Lung (tissue), 12 donors: Measurements from ENCODE around the gene CELF2. TPM values are rescaled to one million over a fixed set of nuclear protein-coding genes. Genes with fewer than 3 reads are reported as not detected.

ENCODE experiments used
- ATAC-seq: fragments of 200-7000 bp; cut with Tn5 transposase; one replicate; pipeline ENCODE4 v1.9.1; 2020; ENCODE audit warnings: moderate number of reproducible peaks; ENCODE audit not compliant: insufficient read depth, low FRiP score
- DNase-seq, 3 donors: peaks; one replicate each; pipeline ENCODE4 v3.0.0-alpha.2; 2013 to 2017
- H3K27ac ChIP-seq, 2 donors: one replicate each; pipeline ENCODE4 v1.5.1; 2013; ENCODE audit warnings: mild to moderate bottlenecking in 2 of 2, moderate library complexity in 2 of 2, control low read depth in 1 of 2, inconsistent platforms in 1 of 2, low read depth in 1 of 2, low read length in 1 of 2
- H3K27me3 ChIP-seq, 3 donors: one replicate each; pipeline ENCODE4 v1.5.1; 2013; ENCODE audit warnings: low read length in 2 of 3; ENCODE audit not compliant: control insufficient read depth in 3 of 3, insufficient read depth in 3 of 3
- H3K36me3 ChIP-seq, 4 donors: one replicate each; pipeline ENCODE4 v1.5.1; 2013; ENCODE audit warnings: low read length in 4 of 4, mild to moderate bottlenecking in 1 of 4, moderate library complexity in 1 of 4; ENCODE audit not compliant: control insufficient read depth in 4 of 4, insufficient read depth in 4 of 4
- H3K4me1 ChIP-seq, 5 donors: one replicate each; pipeline ENCODE4 v1.5.1; 2013; ENCODE audit warnings: low read length in 5 of 5, mild to moderate bottlenecking in 2 of 5, moderate library complexity in 1 of 5; ENCODE audit not compliant: control insufficient read depth in 5 of 5, insufficient read depth in 5 of 5
- H3K4me3 ChIP-seq: one replicate; pipeline ENCODE4 v1.5.1; 2013; ENCODE audit warnings: mild to moderate bottlenecking, control low read depth, moderate library complexity
- H3K9ac ChIP-seq, 2 donors: one replicate each; pipeline ENCODE4 v1.5.1; 2013; ENCODE audit warnings: low read length in 2 of 2, control low read depth in 1 of 2; ENCODE audit not compliant: insufficient read depth in 1 of 2
- H3K9me3 ChIP-seq, 4 donors: one replicate each; pipeline ENCODE4 v1.5.1; 2013; ENCODE audit warnings: low read length in 3 of 4, mild to moderate bottlenecking in 1 of 4, moderate library complexity in 1 of 4; ENCODE audit not compliant: control insufficient read depth in 4 of 4, insufficient read depth in 3 of 4
- CTCF ChIP-seq: IDR thresholded peaks from 2 replicates; pipeline ENCODE4 v1.5.1; 2012; ENCODE audit warnings: mild to moderate bottlenecking; ENCODE audit errors: control extremely low read depth, extremely low read depth
- WGBS, 2 donors: extraction: QIAGEN DNeasy Blood & Tissue Kit; methylation state at CpG; one replicate each; pipeline ENCODE4 v1.1.7; 2013; 5-methylcytosine and 5-hydroxymethylcytosine counted together
- polyA plus RNA-seq, 2 donors: library from polyadenylated mRNA; stranded (reverse); fragments of 200-250 nt; gene quantifications; one replicate each; pipeline ENCODE4 v1.2.1, GENCODE V29; 2013
- total RNA-seq, 2 donors: library from RNA; depleted of rRNA in 1 of 2; stranded (reverse); fragments of >200 nt in 1 of 2; gene quantifications; one replicate each; pipeline ENCODE4 v1.2.1, GENCODE V29; 2014 to 2021
- donor health status: control.
- donor health status: control.
- donor health status: Bipolar disorder and iron deficiency.
- donor health status: healthy.
- donor health status: DM: yes; HTN: yes; CAD: no.

Gene CELF2
- total and polyA plus RNA-seq, 4 donors: 13.6 to 115 (median 63.7) TPM

GRCh38 chr10:11208243-11208642, 190.6 kb downstream of the CELF2 start:
- no peaks in the 10 kb centered on the region for H3K27me3 ChIP-seq
- no peaks in the 10 kb centered on the region for H3K9me3 ChIP-seq
- TF ChIP-seq CTCF: no peak
- DNase-seq: no peak
- WGBS, 2 donors: 72 to 89% methylated on average over 8 of the region's 8 CpGs
- peaks cover 4 to 40% (median 5%) of the 10 kb centered on the region in 5 donors for H3K4me1 ChIP-seq
- no peak for ATAC-seq
- H3K27ac ChIP-seq: no peak overlapping the region
- H3K4me3 ChIP-seq: no peak overlapping the region
- no peak overlapping the region for H3K9ac ChIP-seq
- H3K36me3 ChIP-seq: peaks cover 0 to 6% (median 3%) of the 10 kb centered on the region in 4 donors

- Histone ChIP-seq H3K4me3 (no peak overlapping the region), H3K27ac (no peak overlapping the region), H3K9me3 (no peaks in the 10 kb centered on the region), H3K9ac (no peak overlapping the region), H3K4me1 (peaks cover 4 to 34% (median 5%) of the 10 kb centered on the region in 5 donors), H3K27me3 (no peaks in the 10 kb centered on the region), H3K36me3 (peaks cover 0 to 6% (median 3%) of the 10 kb centered on the region in 4 donors)
- DNase-seq: no peak
- WGBS, 2 donors: 58 to 76% methylated on average over 13 of the region's 13 CpGs
- TF ChIP-seq CTCF: no peak
- ATAC-seq: no peak
Observed at GRCh38 chr10:11208908-11209829, 191.5 kb downstream of the CELF2 start.

GRCh38 chr10:11209830-11210181, 192.1 kb downstream of the CELF2 start:
- H3K4me1 ChIP-seq: peaks cover 0 to 31% (median 2%) of the 10 kb centered on the region in 5 donors

More at GRCh38 chr10:11209830-11210181, 192.1 kb downstream of the CELF2 start:
- no peak overlapping the region for H3K9ac ChIP-seq
- no peak overlapping the region for H3K27ac ChIP-seq
- TF ChIP-seq CTCF: no peak
- H3K4me3 ChIP-seq: no peak overlapping the region
- WGBS, 2 donors: 31 to 40% methylated on average over 6 of the region's 6 CpGs
- peak in 1 of 3 donors; percentile 51 for DNase-seq
- ATAC-seq: no peak
- H3K27me3 ChIP-seq: no peaks in the 10 kb centered on the region
- H3K36me3 ChIP-seq: peaks cover 0 to 11% (median 3%) of the 10 kb centered on the region in 4 donors
- H3K9me3 ChIP-seq: peaks cover 0 to 2% (median 0%) of the 10 kb centered on the region in 4 donors
